SIG-M5 treated with dmso at 0.1 percent for 504 hours (cell line): ENCODE data around the gene TCP11.

ENCODE experiments used
- DNase-seq: peaks from one replicate; lab custom pipeline; 2025; ENCODE audit not compliant: unreplicated experiment; lab: John Stamatoyannopoulos, UW

The TCP11 gene

GRCh38 chr6:35096129-35096862, 44.8 kb downstream of the TCP11 start:
- peak; percentile 4 for DNase-seq

DNA sequence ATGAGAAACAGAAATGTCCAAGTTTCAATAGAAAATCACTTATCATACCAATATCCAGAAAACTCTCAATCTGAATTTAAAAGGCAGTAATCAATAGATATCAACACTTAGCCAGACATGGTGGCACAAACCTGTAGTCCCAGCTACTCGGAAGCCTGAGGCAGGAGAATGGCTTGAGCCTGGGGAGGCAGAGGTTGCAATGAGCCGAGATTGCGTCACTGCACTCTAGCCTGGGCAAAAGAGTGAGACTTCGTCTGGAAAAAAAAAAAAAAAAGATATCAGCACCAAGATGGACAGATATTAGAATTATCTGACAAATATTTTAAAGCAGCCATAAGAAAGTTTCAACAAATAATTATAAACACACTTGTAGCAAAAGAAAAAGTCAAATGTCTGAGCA, 47.0 kb downstream of the TCP11 start:
- no peak for DNase-seq

- no peak for DNase-seq
Measured at GRCh38 chr6:35093783-35094182, 47.4 kb downstream of the TCP11 start.

DNA sequence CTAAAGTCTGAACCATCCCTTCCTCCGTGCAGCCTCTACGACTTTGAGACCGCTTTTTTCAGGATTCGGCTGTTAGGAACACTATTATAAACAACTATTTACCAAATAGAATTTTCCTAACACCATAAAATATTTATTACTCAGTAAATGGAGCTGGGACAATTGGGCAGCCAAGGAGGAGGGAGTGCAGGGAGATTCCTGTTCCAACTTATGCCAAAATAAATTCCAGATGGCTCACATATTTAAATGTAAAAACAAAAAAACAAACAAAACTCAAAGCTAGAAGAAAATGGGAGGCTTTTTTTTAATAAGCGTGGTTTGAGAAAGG, 48.1 kb downstream of the TCP11 start:
- no peak for DNase-seq

- DNase-seq, result no peak
Measured at GRCh38 chr6:35092362-35093117, 48.6 kb downstream of the TCP11 start.

DNA sequence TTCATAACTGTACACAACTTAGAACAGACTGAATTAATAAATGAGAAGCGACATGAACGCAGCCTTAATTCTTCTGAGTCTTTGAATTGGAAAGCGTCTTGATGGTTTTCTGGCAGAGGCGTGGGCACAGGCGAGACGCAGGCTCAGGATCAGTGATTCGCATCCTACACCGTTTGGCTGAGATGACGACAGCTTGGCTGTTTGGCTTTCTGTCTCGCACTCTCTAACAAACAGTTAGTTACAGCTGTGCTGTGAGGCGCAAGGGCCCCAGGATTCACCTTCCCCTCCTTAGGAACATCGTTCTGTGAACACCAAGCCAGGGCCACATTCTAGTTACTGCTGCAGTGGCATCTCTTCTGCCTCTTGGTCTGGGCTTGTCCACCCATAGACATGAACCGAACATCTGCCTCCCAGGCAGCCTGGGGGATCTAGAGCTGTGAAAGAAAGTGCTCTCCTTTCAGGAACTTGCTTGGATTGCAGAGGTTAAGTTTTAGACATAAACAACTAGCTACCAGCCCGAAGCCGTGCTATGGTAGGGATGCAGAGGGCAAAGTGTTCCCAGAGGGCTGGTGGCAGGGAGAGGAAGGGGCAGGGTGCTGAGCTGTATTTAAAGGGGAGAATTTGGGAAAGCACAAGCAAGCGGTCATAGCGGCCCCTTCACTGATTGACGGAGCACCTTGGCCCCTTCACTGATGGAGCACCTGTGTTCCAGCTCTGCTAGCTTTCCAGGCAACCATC, 49.6 kb downstream of the TCP11 start:
- DNase-seq, result no peak

DNA sequence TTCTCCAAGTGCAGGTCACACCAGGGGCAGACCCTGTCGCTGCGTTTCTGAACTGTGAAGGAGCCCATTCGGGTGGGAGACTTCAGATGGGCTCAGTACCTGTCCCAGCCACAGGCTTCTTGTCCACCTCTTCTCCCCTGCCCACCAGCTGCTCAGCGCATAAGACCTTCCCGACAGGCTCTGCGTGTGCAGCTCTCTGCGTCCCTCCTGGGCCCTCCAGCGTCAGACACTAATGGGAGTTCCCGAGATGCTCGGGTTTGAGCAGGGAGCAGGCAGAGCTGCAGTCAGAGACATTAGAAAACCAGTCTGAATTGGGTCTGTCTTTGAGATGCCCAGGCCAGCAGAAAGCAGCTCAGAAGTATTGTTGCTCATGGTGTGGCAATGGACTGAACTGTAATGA, 50.4 kb downstream of the TCP11 start:
- DNase-seq, result no peak

GRCh38 chr6:35089935-35090505, 51.1 kb downstream of the TCP11 start:
- no peak for DNase-seq

- DNase-seq, result no peak
Measured at GRCh38 chr6:35089216-35089934, 51.8 kb downstream of the TCP11 start.

DNA sequence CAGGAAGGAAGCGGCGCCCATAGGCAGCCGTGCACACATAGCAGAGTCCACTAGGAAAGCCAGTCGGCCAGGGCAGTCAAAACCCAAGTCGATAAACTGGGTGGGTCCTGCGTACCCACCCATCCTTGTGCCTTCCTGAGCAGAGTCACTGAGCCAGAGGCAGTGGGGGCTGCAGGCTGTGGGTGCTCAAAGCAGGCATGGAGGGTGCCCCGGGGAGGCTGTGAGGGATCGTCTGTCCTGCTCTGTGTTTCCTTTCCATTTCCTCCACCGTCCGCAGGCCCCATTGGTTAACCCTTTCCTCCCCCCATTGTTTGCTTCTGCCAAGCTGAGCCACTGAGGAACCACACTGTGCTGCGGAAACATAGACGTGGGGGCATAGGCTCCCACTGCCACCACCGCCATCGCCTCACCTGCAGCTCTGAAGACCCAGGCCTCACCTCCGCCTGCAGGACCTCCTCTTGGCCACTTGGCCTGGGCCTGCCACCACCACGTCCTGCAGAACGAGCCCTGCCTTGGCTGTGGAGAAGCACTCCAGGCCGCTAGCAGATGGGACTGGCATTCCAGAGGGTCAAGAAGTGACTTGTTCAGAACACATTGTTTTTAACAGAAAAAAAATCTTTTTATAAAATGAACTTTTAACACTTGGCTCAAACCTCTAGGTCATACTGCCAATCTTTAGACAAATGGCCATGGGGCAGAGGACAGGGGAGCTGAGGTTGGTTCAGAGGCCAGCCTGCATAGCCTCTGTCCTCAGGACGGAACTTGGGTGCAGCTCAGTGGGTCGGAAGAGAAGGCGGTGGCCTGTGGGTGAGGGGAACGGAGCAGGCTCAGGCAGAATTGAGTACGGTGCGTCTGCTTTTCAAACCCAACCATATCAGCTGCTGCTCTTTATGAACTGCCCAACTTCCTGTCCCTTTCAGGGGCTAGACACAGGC, 52.6 kb downstream of the TCP11 start:
- no peak for DNase-seq

DNA sequence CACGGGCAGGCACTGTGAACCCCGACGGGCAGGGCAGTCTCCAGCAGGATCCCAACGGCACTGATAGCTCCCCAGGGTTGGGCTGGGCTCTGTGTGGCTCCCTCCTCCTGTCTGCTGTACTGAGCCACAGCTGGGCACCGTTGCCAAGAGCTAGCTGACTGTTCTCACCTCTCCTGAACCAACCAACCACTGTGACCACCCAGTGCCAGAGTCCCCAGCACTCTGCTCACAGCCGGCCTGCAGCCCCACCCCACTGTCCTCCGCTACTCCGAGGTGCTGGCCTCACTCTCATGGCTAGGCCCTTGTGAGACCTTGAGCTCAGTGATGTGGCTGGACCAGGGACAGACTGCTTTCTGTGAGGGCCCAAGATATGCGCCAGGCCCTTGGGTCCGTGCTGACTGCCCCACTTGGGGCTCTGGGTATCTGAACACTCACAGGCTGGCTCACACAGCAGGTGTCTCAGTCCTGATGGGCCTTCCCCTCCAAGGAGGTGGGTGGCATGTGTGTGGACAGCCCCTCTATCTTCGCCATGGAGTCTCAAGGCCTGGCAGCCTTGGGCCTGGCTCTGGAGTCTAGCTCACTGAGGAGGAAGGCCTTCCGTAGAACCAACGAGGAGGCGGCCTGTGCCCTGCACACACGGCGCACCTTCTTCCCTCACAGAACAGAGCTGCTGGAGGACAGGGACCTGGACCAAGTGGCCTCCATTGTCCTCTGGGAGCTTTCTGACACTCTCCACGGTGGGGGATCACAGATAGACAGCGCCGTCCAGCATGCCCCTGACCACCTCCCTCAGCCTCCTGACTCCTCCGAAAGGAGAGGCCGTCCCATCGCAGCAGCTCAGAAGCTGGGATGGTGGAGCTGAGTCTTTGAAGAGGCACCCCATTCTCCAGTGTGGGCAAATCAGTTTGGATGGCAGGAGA, 53.5 kb downstream of the TCP11 start:
- no peak for DNase-seq

DNA sequence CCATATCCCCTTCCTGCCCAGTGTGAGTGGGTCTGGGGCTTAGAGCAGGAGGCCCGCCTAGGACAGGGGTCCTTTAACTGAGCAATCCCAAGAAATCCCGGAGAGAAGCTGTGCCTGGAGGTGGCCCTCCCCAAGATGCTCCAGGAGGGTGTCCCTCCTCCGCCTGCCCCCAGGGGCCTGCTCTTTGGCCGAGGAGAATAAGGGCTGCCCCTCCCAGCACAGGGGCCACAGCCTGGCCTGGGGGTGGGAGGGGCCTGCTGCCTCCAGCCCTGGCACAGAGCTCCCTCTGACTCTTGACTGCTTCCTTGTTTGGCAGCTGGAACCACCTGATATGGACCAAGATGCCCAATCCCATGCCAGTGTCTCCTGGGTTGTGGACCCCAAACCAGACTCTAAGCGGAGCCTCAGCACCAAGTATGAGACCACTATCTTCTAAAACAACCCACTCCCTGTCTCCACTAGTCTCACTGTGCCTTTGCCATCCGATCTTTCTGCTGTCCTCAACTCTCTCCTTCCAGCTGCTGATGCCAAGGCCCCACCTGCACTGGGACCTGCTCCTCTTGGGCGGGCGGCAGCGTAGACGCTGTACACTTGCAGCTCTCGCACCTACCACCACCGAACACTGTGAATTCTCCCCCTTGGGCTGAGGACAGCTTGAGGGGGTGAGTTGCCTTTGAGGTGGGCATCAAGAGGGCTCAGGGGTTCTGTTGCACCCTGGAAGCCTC, 54.3 kb downstream of the TCP11 start:
- no peak for DNase-seq

DNA sequence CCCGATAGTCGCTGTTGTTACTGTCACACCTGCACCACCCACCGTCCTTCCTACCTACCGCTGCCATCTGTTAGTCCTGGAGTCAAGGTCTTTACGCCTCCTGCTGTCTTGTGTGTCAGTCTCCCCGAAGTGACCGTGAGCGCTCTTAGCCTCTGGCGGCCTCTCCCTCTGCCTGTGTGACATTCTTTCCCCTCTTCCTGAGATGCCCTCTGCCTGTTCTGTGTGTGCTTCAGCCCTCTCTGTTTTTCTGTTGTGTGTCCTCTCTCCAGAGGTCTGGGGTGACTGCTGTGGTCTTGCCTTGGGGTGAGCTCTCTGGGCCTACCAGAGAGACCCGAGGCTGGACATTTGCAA, 54.9 kb downstream of the TCP11 start:
- no peak for DNase-seq

GRCh38 chr6:35085359-35086281, 55.5 kb downstream of the TCP11 start:
- no peak for DNase-seq

- DNase-seq, result no peak
Measured at GRCh38 chr6:35084511-35085203, 56.5 kb downstream of the TCP11 start.

DNA sequence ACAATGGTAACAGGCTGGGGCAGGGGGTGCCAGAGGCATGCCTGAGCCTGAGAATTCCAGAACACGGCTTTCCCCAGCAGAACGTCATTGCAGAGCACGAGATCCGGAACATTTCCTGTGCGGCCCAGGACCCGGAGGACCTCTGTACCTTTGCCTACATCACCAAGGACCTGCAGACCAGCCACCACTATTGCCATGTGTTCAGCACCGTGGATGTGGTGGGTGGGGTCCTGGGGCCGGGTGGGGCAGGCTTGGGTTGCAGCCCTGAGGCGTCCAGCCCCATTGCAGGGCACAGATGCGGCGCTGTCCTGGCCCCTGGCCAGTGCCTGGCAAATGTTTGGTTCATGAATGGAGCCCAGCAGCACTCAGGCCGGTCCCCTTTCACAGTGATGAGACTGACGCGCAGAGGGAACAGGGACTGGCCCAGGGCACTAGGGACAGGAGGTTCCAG, 57.1 kb downstream of the TCP11 start:
- no peak for DNase-seq

DNA sequence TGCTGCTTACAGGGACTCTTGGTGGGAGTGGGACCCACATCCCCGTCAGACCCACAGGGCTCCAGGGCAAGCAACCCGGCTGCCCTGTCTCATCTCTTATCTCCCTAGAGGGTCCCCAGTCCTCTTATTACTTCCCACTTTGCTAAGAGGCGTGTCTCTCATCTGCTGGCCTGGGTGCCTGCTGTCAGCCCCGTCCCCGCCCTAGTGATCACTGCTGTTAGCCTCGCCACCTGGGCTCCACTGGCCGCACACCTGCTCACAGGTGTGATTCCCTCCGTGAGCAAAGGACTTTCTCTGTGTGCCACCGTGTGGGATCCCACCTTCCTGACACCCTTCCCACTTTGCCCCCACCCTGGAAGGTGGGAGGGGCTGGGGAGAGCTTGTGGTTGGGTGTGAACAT, 57.6 kb downstream of the TCP11 start:
- DNase-seq, result no peak
